Measurements from ENCODE around the gene NHERF1.
A peak's percentile ranks its signal among the peaks of the same experiment; 100 is the strongest.

NHERF1 gene

DNA sequence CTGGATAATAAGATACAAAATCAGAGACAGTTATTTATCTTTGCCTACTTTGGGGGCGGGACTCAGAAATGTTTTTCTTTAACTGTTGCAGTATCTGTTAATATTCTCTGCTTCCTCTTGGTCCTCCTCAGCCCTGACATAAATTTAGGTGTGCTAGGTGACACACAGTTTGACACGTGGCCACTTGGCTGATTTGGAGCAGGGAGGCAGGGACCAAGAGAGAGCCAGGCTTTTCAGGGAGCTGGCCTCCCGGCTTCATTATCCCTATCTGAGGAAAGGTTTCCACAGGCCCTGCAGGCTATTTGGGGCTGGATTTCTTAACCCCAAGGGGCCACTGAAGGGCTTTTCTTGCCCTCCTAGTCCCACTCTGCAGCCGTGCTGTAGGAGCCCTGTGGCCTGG lies 47.8 kb downstream of the NHERF1 start:
- in situ Hi-C loops (cut with HindIII; ENCODE audit: low pct_ligation_motif_present, low pct_unique_long_range_greater_than_20kb, low sequenced_read_pairs) = no loop called here

DNA sequence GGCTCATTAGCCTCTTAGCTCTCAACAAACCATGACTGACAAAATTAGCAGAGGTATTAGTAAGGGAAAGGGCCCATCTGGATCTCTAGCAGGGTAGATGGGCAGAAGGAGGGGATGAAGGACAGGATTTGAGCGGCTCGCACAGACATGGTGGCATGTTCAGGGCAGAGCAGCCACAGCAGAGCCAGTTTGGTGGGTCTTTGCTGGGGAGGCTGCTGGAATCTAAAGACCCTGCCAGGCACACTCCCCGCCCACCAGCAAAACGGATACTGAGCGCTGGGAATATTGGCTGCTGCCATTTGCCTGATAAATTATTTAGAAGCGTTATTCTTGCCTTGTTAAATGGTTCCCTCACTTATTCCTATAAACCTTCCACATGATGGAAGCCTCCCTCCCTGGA lies 48.4 kb downstream of the NHERF1 start:
- in situ Hi-C loops (cut with HindIII; ENCODE audit: low pct_ligation_motif_present, low pct_unique_long_range_greater_than_20kb, low sequenced_read_pairs) = no loop called here
- no peak for DNase-seq

More for the DNA sequence above, 47.8 kb downstream of the NHERF1 start:
- DNase-seq = no peak

DNA sequence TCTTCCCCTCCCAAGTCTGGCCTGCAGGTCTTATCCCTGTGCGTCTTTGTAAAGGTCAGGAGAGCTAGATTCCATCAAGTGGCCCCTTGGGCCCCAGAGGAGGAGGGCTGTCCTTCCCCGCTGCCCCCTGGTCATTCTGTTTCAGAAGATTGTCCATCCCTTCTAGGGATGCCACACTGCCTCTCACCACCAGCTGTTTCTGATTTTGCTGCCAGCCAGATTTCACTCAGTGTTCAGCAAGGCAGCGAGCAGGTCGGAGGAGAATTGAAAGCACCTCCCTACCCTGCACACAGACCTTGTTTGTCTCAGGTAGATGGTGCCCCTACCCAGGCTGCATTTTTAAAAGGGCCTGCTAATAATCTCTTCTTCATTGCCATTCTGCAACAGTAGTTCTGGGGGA lies 49.4 kb downstream of the NHERF1 start:
- DNase-seq = no peak
- in situ Hi-C loops (cut with HindIII; ENCODE audit: low pct_ligation_motif_present, low pct_unique_long_range_greater_than_20kb, low sequenced_read_pairs) = no loop called here

DNA sequence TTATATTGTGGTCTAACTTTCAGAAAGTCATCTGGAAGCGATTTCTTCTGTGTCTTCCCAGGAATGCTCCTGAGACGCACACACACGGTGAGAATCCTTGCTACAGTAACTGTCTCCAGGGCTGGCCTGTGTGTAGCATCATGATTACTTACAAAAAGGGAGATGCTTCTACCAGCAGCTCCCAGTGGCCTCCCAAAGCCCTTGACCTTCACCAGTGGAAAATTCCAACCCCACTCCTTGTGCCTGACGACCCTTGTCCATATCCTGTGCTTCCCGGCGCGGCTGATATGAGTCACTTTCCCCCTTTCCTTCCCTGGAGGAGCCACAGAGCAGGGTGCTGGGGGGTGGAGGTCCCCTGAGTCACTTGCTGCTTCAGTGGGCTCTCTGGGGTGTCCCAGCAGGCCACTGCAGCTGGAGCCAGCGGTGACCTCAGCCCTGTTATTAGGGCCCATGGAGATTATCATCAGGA lies 49.8 kb downstream of the NHERF1 start:
- in situ Hi-C loops (cut with HindIII; ENCODE audit: low pct_ligation_motif_present, low pct_unique_long_range_greater_than_20kb, low sequenced_read_pairs) = no loop called here

DNA sequence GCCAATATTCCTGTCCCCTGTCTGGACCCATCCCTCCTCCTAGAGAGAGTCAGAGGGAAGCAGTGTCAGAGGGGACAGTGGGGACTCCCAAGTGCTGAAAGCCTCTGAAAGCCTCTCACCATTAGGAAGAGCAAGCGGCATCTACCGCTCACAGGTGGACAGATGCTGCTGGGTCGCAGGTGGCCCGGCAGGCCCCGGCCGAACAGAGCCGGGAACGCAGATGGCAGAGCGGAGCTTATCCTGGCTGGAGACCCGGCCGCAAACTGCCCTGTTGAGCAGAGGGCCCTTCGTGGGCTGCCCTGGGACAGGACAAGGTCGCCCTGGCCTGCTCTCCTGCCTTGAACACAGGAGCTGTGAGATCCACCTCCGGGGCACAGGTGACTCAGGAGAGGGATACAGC lies 50.7 kb downstream of the NHERF1 start:
- DNase-seq = no peak
- in situ Hi-C loops (cut with HindIII; ENCODE audit: low pct_ligation_motif_present, low pct_unique_long_range_greater_than_20kb, low sequenced_read_pairs) = no loop called here

More for the DNA sequence above, 49.8 kb downstream of the NHERF1 start:
- peak; percentile 85 for DNase-seq

DNA sequence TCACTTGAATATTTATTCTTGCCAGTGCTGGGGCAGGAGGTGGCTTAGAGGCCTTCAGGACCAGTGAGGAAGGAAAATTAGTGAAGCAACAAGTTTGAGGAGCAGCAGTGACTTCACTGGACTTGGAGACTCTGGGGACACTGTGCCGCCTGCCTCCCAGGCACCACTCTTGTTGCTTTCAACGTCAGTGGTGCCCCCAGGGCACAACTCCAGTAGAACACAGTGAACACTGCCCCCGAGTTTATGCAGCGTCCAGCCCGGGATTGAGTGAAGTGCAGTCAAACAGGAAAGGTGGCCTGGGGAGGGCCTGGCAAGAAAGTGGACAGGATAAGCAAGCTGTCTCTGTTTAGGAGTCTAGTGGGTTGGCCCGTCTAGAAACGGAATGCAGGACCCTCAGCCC lies 52.1 kb downstream of the NHERF1 start:
- DNase-seq = no peak
- in situ Hi-C loops (cut with HindIII; ENCODE audit: low pct_ligation_motif_present, low pct_unique_long_range_greater_than_20kb, low sequenced_read_pairs) = no loop called here

DNA sequence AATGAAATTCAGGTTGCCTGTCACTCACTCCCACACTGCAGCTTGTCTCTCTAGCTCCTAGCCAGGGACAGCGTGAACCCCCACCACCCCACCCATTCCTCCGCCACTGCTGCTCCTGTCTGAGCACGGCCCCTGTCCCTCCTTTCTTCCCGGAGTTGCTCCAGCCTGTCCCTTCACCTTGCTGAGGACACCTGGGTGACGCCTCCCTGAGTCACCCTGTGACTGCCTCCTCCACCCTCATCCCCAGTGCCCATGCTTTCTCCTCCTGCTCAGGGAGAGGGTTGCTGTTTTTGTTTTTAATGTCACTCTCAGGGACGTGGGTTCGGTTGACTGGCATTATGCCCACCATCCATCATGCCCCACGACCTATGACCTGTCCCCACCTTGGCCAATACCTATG lies 53.5 kb downstream of the NHERF1 start:
- in situ Hi-C loops (cut with HindIII; ENCODE audit: low pct_ligation_motif_present, low pct_unique_long_range_greater_than_20kb, low sequenced_read_pairs) = no loop called here
- no peak for DNase-seq

DNA sequence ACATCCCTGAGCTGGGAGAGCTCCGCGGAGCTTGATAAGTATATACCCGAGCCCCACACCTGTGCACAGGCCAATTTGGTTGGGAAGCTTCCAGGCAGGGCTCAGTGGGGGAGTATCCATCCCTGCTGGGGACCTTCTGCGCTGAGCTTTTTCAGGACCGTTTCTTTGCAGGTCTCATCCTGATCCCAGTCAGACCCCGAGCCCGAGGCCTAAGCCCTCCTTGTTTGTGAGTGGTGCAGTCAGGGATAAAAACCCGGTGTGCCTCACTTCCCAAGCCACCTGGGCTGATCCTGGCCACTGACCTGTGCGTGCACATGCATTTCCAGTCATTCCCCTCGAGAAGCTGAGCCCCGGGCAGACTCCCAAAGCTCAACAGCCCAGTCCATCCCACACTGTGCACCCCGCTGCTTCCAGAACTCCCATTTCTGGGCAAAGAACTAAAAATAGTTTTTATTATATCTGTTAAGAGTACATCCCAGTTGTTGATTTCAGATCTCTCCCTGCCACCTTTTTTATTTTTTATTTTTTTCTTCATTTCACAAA lies 55.0 kb downstream of the NHERF1 start:
- no peak for DNase-seq
- in situ Hi-C loops (cut with HindIII; ENCODE audit: low pct_ligation_motif_present, low pct_unique_long_range_greater_than_20kb, low sequenced_read_pairs) = no loop called here

DNA sequence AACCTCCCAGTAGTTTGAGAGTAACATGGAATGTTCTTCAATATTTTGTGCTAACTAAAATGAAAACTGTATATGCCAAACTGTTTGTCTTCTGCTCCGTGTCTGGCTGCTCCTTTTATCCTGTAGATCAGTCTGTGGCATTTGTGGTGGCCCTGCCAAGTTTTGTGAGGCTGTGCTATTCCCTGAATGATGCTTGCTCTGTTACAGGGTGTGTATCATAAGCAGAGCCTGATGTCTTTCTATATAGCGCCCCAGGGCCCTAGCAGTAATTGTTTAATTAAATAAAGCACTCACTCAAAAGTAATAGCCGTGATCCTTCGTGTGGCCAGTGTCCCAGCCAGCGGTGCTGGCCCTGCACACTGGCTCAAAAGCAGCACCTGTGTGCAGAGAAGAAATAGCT lies 55.5 kb downstream of the NHERF1 start:
- in situ Hi-C loops (cut with HindIII; ENCODE audit: low pct_ligation_motif_present, low pct_unique_long_range_greater_than_20kb, low sequenced_read_pairs) = no loop called here
- DNase-seq = no peak

DNA sequence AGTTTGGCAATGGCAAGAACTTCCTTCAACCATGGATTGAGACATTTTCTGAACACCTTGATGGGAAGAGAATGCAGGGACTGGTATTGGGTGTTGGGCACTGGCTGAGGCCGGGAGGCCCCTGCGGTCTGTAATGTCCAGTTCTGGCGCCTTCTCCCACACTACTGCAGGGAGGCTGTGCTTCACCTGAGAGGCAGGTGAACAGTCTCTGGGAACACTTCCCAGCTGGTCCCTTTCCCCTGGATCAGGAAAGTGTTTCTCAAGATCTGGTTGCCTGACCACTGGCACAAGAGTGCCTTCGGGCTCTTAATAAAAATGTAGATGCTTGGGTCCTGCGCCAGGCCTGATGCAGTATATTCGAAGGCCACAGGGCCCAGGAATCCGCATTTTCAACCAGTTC lies 56.3 kb downstream of the NHERF1 start:
- in situ Hi-C loops (cut with HindIII; ENCODE audit: low pct_ligation_motif_present, low pct_unique_long_range_greater_than_20kb, low sequenced_read_pairs) = no loop called here
- DNase-seq = no peak

DNA sequence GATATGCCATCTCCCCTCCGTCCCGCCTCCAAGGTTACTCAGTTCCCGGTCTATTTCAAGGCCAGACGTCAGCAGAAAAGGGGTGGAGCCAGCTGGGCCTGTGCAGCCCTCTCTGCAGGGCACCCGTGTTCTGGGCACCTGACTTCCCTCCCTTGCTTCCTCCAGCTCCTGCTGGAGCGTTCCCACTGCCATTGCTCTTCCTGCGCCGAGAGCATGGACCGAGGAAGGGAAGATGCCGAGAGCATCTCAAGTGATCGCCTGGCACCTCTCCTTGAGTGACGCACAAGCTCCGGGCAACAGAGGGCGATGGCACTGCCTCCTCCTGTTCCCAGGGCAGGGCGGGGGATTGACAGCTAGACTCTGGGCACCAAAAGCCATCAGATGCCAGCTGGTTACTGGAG lies 57.2 kb downstream of the NHERF1 start:
- in situ Hi-C loops (cut with HindIII; ENCODE audit: low pct_ligation_motif_present, low pct_unique_long_range_greater_than_20kb, low sequenced_read_pairs) = no loop called here
- DNase-seq = no peak

DNA sequence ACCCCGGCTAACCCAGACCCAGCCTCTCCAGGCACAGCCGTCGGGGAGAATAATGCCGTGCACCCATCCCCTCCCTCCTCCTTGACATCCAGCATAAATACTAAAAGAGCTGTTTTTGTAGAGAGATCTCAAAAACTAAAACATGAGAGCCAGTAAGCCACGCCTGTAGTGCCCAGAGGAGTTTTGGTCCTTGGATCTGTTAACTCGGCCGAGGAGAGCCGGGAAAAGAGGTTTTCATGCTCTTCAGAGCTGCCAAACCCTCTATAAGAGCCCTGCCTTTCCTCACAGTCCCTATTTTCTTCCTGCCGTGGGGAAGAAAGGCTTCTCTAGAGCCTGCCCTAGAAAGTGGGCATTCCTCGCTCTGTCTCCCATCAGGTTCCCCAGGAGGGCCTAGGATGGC lies 57.9 kb downstream of the NHERF1 start:
- DNase-seq = no peak
- in situ Hi-C loops (cut with HindIII; ENCODE audit: low pct_ligation_motif_present, low pct_unique_long_range_greater_than_20kb, low sequenced_read_pairs) = no loop called here

DNA sequence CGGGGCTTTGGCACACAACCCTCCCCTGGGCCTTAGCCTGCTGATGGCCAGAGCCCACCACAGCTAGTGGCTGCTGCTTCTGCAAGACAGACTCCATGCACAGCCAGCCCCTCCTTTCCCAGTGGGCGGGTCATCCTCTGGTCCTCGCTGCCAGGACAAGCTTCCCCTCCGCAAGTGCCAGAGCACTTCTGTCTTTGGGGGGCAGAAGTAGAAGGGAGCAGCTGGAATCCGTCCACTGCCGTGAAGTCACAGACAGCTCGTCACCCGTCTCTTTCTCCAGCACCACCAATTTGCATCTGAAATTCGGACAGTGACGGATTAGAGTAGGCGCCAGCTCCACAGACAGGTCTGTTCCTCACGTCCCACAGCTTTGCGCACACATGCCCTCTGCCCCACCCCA lies 59.0 kb downstream of the NHERF1 start:
- no peak for DNase-seq
- in situ Hi-C loops (cut with HindIII; ENCODE audit: low pct_ligation_motif_present, low pct_unique_long_range_greater_than_20kb, low sequenced_read_pairs) = no loop called here

DNA sequence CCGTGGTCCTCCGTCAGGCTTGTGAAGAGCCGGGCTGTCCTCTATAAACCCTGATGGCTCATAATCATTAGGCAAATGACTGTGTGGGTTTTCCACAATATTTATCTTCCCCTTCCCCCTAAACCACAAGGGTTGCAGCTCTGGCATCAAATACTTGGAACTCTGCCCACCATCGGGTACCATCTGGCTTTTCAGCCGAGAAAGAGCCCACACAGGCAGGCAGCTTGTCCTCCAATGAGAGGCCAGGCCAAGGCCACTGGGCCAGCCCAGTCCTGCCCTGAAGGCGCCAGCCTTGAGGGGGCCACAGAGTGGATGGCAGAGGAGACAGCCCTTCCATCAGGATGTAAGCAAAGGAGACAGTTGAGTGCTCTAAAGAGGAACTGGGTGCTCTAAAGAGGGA lies 59.5 kb downstream of the NHERF1 start:
- no peak for DNase-seq
- in situ Hi-C loops (cut with HindIII; ENCODE audit: low pct_ligation_motif_present, low pct_unique_long_range_greater_than_20kb, low sequenced_read_pairs) = no loop called here

DNA sequence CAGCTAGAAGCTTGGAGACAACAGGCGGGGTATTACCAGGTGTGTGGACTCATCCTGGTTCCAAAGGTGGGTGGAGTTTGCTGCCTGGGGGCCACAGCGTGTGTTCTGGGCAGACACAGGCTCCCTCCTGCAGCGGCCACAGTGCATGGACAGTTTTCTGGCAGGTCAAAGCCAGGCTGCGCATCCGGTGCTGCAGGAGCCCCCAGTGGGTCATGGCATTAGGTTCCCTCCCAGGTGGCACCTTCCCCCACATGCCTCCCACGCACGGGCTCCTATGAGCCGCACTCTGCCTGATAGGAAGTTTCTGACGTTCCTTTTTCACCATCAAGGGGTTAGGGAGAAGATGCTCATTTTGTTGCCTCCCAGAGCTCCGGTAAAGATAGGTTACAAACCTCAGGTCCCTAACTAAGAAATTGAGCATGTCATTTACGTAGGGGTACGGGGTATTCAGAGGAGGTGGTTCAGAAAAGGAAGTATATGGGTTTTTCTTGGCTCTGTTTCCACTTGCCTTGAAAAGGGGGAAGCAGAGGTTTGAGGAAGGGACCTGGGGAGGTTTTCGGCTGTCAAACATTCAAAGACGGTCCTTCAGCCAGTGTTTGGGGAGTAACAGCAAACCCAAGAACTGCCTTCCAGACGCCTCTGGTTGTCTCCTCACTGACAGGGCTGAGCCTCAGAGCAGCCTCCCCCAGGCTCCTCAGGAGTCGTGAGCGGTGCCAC lies 60.4 kb downstream of the NHERF1 start:
- no peak for DNase-seq
- in situ Hi-C loops (cut with HindIII; ENCODE audit: low pct_ligation_motif_present, low pct_unique_long_range_greater_than_20kb, low sequenced_read_pairs) = no loop called here

DNA sequence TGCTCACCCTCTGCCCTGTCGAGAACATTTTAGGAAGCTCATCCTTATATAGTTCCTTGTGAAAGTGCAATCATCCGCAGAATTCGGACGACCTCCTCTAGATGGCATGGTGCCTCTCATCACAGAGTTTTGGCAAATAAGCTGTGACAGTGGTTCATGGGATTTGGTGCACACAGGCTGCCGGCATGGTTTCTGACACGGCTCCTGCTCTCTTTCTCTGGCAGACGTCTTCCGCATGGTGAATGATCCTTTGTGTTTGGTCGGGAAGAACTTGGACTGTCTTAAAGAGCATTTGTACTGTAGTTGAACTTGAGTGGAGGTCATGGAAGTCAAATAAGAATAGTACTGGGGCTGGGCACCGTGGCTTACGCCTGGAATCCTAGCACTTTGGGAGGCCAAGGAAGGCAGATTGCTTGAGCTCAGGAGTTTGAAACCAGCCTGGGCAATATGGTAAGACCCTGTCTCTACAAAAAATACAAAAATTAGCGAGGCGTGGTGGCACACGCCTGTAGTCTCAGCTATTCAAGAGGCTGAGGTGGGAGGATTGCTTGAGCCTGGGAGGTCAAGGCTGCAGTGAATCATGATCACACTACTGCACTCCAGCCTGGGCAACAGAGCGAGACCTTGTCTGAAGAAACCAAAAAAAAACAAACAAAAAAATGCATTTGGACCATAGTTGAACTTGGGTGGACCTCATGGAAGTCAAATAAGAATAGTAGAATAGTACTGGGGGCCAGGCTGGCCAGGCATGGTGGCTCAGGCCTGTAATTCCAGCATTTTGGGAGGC lies 62.5 kb downstream of the NHERF1 start:
- in situ Hi-C loops (cut with HindIII; ENCODE audit: low pct_ligation_motif_present, low pct_unique_long_range_greater_than_20kb, low sequenced_read_pairs) = no loop called here
- peak; percentile 29 for DNase-seq

DNA sequence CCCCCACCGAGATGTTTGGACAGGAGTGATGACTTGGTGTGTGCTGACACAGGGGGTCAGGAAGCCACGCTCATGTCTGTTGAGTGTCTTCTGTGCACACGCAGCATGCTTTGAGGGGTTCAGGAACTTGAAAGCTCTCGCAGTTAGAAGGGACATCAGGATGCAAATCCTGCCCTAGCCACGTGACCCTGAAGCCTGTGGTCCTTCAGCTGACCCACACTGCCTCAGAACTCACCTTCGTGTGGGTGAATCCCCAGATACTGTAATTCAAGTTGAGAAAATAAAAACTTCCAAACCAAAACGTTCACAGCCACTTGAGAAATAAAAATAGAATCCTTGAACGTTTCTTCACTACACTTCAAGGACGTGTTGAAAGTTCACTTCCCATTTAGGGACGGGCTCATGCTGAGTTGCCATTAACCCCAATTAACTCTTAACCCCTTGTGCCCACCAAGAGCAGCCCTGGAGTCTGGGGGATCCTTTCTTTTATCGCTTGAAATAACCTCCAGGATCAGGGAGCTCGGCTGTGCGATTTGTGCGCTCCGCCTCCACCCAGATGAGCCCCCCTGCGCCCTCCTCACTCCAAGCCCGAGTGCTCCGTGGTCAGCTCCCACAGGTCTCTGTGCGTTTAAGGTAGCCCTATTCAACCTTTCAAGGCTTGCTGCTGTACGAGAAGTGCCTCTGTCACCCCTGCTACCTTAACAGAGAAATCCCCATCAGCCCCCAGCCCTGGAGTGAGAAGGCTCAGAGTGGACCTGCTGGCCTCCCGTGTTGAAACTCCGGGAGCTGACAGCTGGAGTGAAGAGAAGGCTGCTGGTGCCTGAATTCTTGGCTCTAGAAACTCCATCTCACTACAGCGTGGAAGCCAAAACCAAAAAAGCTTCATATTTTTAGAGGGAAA lies 63.9 kb downstream of the NHERF1 start:
- in situ Hi-C loops (cut with HindIII; ENCODE audit: low pct_ligation_motif_present, low pct_unique_long_range_greater_than_20kb, low sequenced_read_pairs) = no loop called here
- DNase-seq = no peak

DNA sequence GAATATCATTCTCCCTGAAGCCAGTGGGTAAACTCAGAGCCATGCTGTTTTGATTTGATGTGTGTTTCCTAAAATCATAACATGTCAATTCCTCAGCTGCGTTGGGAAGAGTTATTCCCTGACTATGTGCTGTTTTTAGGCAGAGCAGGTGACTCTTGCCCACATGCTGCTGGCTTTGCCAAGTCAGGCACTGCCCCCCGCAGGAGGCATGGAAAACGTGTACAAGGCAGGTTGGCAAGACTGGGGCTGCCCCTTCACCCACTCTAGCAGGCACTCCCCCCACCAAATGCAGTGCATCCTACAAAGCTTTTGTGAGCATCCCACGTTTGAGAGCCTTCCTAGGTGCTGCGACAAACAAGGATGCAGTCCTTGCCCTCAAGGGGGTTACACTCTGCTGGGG lies 66.0 kb downstream of the NHERF1 start:
- DNase-seq = peak; percentile 26
- in situ Hi-C loops (cut with HindIII; ENCODE audit: low pct_ligation_motif_present, low pct_unique_long_range_greater_than_20kb, low sequenced_read_pairs) = no loop called here

DNA sequence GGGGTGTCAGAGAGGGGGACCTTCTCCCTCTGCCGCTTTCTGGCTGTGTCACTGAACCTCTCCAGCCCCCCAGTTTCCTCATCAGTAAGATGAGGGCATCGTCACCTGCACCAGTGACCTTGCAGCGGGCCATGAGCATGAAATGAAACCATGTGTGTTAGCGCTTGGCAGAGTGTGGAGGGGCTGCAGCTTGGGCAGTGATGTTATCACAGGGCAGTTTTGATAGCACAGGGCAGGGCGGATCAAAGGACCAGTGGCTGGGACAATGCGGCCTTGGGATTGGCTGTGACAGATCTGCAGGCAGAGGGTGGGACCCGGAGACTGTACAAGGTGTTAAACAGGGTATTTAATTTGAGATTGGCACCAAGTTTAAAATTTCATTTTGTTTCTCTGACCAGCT lies 66.6 kb downstream of the NHERF1 start:
- in situ Hi-C loops (cut with HindIII; ENCODE audit: low pct_ligation_motif_present, low pct_unique_long_range_greater_than_20kb, low sequenced_read_pairs) = no loop called here
- DNase-seq = no peak

Data from ACHN (cell line).